GM23338 (cell line): Measurements from ENCODE around the gene MEGF11. TPM values are rescaled to one million over a fixed set of nuclear protein-coding genes. Genes with fewer than 3 reads are reported as not detected.

Experiments used
- ATAC-seq: fragments of 200-7000 bp; cut with Tn5 transposase; 3 replicates; pipeline ENCODE4 v1.9.1; 2020
- DNase-seq: peaks from one replicate; pipeline ENCODE4 v3.0.0-alpha.2; 2015; ENCODE audit warnings: low spot score
- H2AFZ ChIP-seq: fragments of 200-600 bp; sonication (generic); 2 replicates; pipeline ENCODE4 v1.8.0; 2016; ENCODE audit warnings: antibody characterized with exemption, mild to moderate bottlenecking, moderate library complexity
- H3F3A ChIP-seq: fragments of 200-600 bp; sonication (generic); replicated peaks from 2 replicates; pipeline ENCODE4 v1.8.0; 2017; ENCODE audit warnings: antibody characterized with exemption, mixed run types, low read depth
- H3K27ac ChIP-seq: fragments of 200-600 bp; sonication (generic); 2 replicates; pipeline ENCODE4 v1.6.1; 2016; ENCODE audit warnings: low read depth
- H3K27me3 ChIP-seq: fragments of 200-600 bp; sonication (generic); 2 replicates; pipeline ENCODE4 v1.8.0; 2016; ENCODE audit warnings: mild to moderate bottlenecking, mixed run types, moderate library complexity; ENCODE audit not compliant: insufficient read depth
- H3K36me3 ChIP-seq: fragments of 200-600 bp; sonication (generic); 2 replicates; pipeline ENCODE4 v1.8.0; 2016; ENCODE audit warnings: mild to moderate bottlenecking; ENCODE audit not compliant: insufficient read depth
- H3K4me1 ChIP-seq: fragments of 200-600 bp; sonication (generic); 2 replicates; pipeline ENCODE4 v1.8.0; 2016; ENCODE audit warnings: mild to moderate bottlenecking, moderate library complexity; ENCODE audit not compliant: insufficient read depth
- H3K4me2 ChIP-seq: fragments of 200-600 bp; sonication (generic); 2 replicates; pipeline ENCODE4 v1.7.1; 2017; ENCODE audit warnings: mixed run types
- H3K4me3 ChIP-seq: fragments of 200-600 bp; sonication (generic); 2 replicates; pipeline ENCODE4 v1.6.1; 2016; ENCODE audit warnings: mixed run types
- H3K79me2 ChIP-seq: fragments of 200-600 bp; sonication (generic); replicated peaks from 2 replicates; pipeline ENCODE4 v1.8.0; 2017; ENCODE audit warnings: mild to moderate bottlenecking; ENCODE audit not compliant: insufficient read depth
- H3K9me2 ChIP-seq: fragments of 200-600 bp; sonication (generic); 2 replicates; pipeline ENCODE4 v1.8.0; 2017; ENCODE audit not compliant: insufficient read depth
- H4K20me1 ChIP-seq: fragments of 200-600 bp; sonication (generic); replicated peaks from 2 replicates; pipeline ENCODE4 v1.8.0; 2017; ENCODE audit warnings: mild to moderate bottlenecking; ENCODE audit not compliant: insufficient read depth
- H3K27ac Mint-ChIP-seq: 2 replicates; pipeline ENCODE4 v1.8.0; 2020; ENCODE audit warnings: inconsistent platforms, mild to moderate bottlenecking, moderate library complexity, mixed read lengths
- H3K27me3 Mint-ChIP-seq: 3 replicates; pipeline ENCODE4 v1.8.0; 2022; ENCODE audit warnings: low read depth, mild to moderate bottlenecking, moderate library complexity, mixed read lengths, inconsistent platforms; ENCODE audit not compliant: insufficient read depth, poor library complexity
- H3K36me3 Mint-ChIP-seq: 3 replicates; pipeline ENCODE4 v1.8.0; 2021; ENCODE audit warnings: low read depth, mild to moderate bottlenecking, inconsistent platforms, moderate library complexity, mixed read lengths
- H3K4me1 Mint-ChIP-seq: 3 replicates; pipeline ENCODE4 v1.8.0; 2020; ENCODE audit warnings: mild to moderate bottlenecking, inconsistent platforms, mixed read lengths
- H3K4me3 Mint-ChIP-seq: 3 replicates; pipeline ENCODE4 v1.8.0; 2021; ENCODE audit warnings: moderate library complexity, mild to moderate bottlenecking, inconsistent platforms, mixed read lengths
- H3K9me3 Mint-ChIP-seq: 3 replicates; pipeline ENCODE4 v1.8.0; 2020; ENCODE audit warnings: moderate library complexity, mild to moderate bottlenecking, inconsistent platforms, mixed read lengths
- CREB1 ChIP-seq: fragments of 250-450 bp; sonication (Bioruptor Pico); IDR thresholded peaks from 2 replicates; pipeline ENCODE4 v1.5.0; 2020; ENCODE audit warnings: low read depth, mild to moderate bottlenecking, moderate library complexity
- CTCF ChIP-seq, 2 experiments: fragments of 200-600 bp in 1 of 2; sonication (generic) in 1 of 2; conservative IDR thresholded peaks; 2 replicates each; pipeline versions ENCODE4 v1.5.1 to v1.6.1; 2016 to 2017; ENCODE audit warnings: antibody characterized with exemption in 2 of 2, low read depth in 2 of 2, mild to moderate bottlenecking in 2 of 2, moderate library complexity in 1 of 2
- EZH2 ChIP-seq: fragments of 200-600 bp; sonication (generic); IDR thresholded peaks from one replicate; pipeline ENCODE4 v1.8.0; 2017; ENCODE audit warnings: antibody characterized with exemption, mild to moderate bottlenecking, low read depth; ENCODE audit not compliant: unreplicated experiment
- EZH2phosphoT487 ChIP-seq: fragments of 200-600 bp; sonication (generic); IDR thresholded peaks from one replicate; pipeline ENCODE4 v1.8.1; 2018; ENCODE audit warnings: antibody characterized with exemption; ENCODE audit not compliant: unreplicated experiment
- JUNB ChIP-seq: IDR thresholded peaks from one replicate; pipeline ENCODE4 v1.6.1; 2016; ENCODE audit warnings: antibody characterized with exemption; ENCODE audit not compliant: unreplicated experiment
- NANOG ChIP-seq: IDR thresholded peaks from 2 replicates; pipeline ENCODE4 v1.6.1; 2016; ENCODE audit warnings: antibody characterized with exemption, borderline replicate concordance
- POLR2AphosphoS5 ChIP-seq: IDR thresholded peaks from 2 replicates; pipeline ENCODE4 v1.6.1; 2016; ENCODE audit warnings: antibody characterized with exemption, low read depth
- REST ChIP-seq: IDR thresholded peaks from one replicate; pipeline ENCODE4 v1.6.1; 2018; ENCODE audit warnings: antibody characterized with exemption; ENCODE audit not compliant: unreplicated experiment
- STAT1 ChIP-seq: IDR thresholded peaks from one replicate; pipeline ENCODE4 v1.6.1; 2016; ENCODE audit warnings: antibody characterized with exemption; ENCODE audit not compliant: unreplicated experiment
- ZNF114 ChIP-seq: fragments of 250-450 bp; sonication (Bioruptor Pico); IDR thresholded peaks from 2 replicates; pipeline ENCODE4 v1.5.0; 2020; ENCODE audit warnings: mild to moderate bottlenecking, moderate library complexity
- ZNF331 ChIP-seq: fragments of 250-450 bp; sonication (Bioruptor Pico); IDR thresholded peaks from 2 replicates; pipeline ENCODE4 v1.5.0; 2020; ENCODE audit warnings: low read depth, mild to moderate bottlenecking, moderate library complexity
- ZNF462 ChIP-seq: fragments of 250-450 bp; sonication (Bioruptor Pico); IDR thresholded peaks from 2 replicates; pipeline ENCODE4 v1.5.0; 2020; ENCODE audit warnings: mild to moderate bottlenecking, moderate library complexity
- polyA plus RNA-seq: library from polyadenylated mRNA; unstranded; fragments of >200 nt; fragmentation: Nextera tagmentation; extraction: Ambion mirVana; gene quantifications from 2 replicates; pipeline ENCODE4 v1.2.1, GENCODE V29; 2016
- total RNA-seq: library from RNA; depleted of rRNA; stranded (reverse); fragments of >200 nt; shearing (Covaris generic); gene quantifications from 2 replicates; pipeline ENCODE4 v1.2.3, GENCODE V29; 2014

The MEGF11 gene
- total and polyA plus RNA-seq, 2 experiments from 2014 or later, result 1.3 to 1.9 TPM

GRCh38 chr15:66220601-66221000 is 32.9 kb downstream of the MEGF11 start:
- Mint-ChIP-seq H3K4me3 (no peak overlapping the region), H3K27ac (no peak overlapping the region), H3K4me1 (peaks cover 8% of the 10 kb centered on the region), H3K9me3 (no peaks in the 10 kb centered on the region), H3K27me3 (no peaks in the 10 kb centered on the region), H3K36me3 (no peaks in the 10 kb centered on the region)
- Histone ChIP-seq H3K27ac (no peak overlapping the region), H3K4me2 (no peak overlapping the region), H3K79me2 (no peaks in the 10 kb centered on the region), H3K9me2 (no peaks in the 10 kb centered on the region), H3K36me3 (no peaks in the 10 kb centered on the region), H3K27me3 (no peaks in the 10 kb centered on the region), H3K4me3 (no peak overlapping the region), H3K4me1 (no peaks in the 10 kb centered on the region), H2AFZ (no peak overlapping the region), H4K20me1 (no peaks in the 10 kb centered on the region), H3F3A (no peaks in the 10 kb centered on the region)
- DNase-seq (no peak), ATAC-seq (no peak)
- peak in 1 of 2 experiments; percentile 33; a peak in 1 of 4 replicates for TF ChIP-seq CTCF (conservative IDR thresholded peaks at IDR 0.05; ENCODE audit: low read depth in 2 of 2)
- no peak for TF ChIP-seq EZH2

DNA sequence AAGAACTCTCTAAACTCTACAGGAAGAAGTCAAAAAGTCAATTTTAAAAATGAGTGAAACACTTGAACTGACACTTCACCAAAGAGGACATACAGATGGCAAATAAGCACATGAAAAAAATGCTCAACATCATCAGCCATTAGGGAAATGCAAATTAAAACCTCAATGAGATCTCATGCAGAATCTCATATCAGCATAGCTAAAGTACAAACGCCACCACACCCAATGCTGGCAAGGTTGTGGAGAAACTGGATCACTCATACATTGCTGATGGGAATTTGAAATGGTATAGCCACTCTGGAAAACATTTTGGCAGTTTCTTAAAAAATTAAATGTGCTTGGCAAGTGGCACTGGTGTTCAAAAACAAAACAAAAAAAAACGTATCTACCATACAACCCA is 34.2 kb downstream of the MEGF11 start:
- no peaks in the 10 kb centered on the region for H3K36me3 Mint-ChIP-seq
- Histone ChIP-seq H3K4me2 (no peak overlapping the region), H3K9me2 (no peaks in the 10 kb centered on the region), H4K20me1 (no peaks in the 10 kb centered on the region), H3K36me3 (no peaks in the 10 kb centered on the region), H3K27me3 (no peaks in the 10 kb centered on the region), H3K4me1 (no peaks in the 10 kb centered on the region), H3K27ac (no peak overlapping the region), H3K4me3 (no peak overlapping the region), H3K79me2 (no peaks in the 10 kb centered on the region), H2AFZ (no peak overlapping the region), H3F3A (no peaks in the 10 kb centered on the region)
- H3K27me3 Mint-ChIP-seq, result no peaks in the 10 kb centered on the region
- no peak for DNase-seq
- no peak overlapping the region for H3K27ac Mint-ChIP-seq
- no peaks in the 10 kb centered on the region for H3K9me3 Mint-ChIP-seq
- no peak for ATAC-seq
- H3K4me3 Mint-ChIP-seq, result no peak overlapping the region
- H3K4me1 Mint-ChIP-seq, result peaks cover 8% of the 10 kb centered on the region
- TF ChIP-seq ZNF114 (CRISPR knock-in tag) (no peak), NANOG (no peak), EZH2phosphoT487 (no peak), ZNF462 (CRISPR knock-in tag) (no peak), STAT1 (no peak), ZNF331 (CRISPR knock-in tag) (no peak), REST (no peak), JUNB (no peak), EZH2 (no peak), CREB1 (CRISPR knock-in tag) (no peak), POLR2AphosphoS5 (no peak)
